Iris pigment epithelial cell (primary cell): ENCODE results near the gene RPP30.
"Not testable (repeated sequence)": the region's sequence is repeated elsewhere in the genome, so short reads cannot be mapped to it uniquely, and the experiment has no call there.

Experiments
- DNase-seq: peaks from one replicate; pipeline ENCODE4 v3.0.0-alpha.2; 2011; ENCODE audit warnings: low read depth

RPP30 gene

GRCh38 chr10:90917238-90917967, 45.6 kb downstream of the RPP30 start:
- DNase-seq = no peak

GRCh38 chr10:90917968-90918318, 46.2 kb downstream of the RPP30 start:
- DNase-seq = no peak

GRCh38 chr10:90919683-90920574, 48.2 kb downstream of the RPP30 start:
- DNase-seq = no peak

GRCh38 chr10:90920986-90921666, 49.4 kb downstream of the RPP30 start, which contains the start of gene ANKRD1:
TSS of gene ANKRD1 (minus strand) at chr10:90921087. CDS start at chr10:90921027, 60 bp downstream.
- DNase-seq = peak; percentile 94

- no peak for DNase-seq
Observed at GRCh38 chr10:90921906-90922305, 50.1 kb downstream of the RPP30 start.

- DNase-seq = no peak
Observed at GRCh38 chr10:90923111-90923731, 51.4 kb downstream of the RPP30 start.

GRCh38 chr10:90924552-90924951, 52.8 kb downstream of the RPP30 start:
- DNase-seq = no peak

- DNase-seq = no peak
Observed at GRCh38 chr10:90925079-90926029, 53.6 kb downstream of the RPP30 start.

- no peak for DNase-seq
Observed at GRCh38 chr10:90927293-90927692, 55.5 kb downstream of the RPP30 start.

- no peak for DNase-seq
Observed at GRCh38 chr10:90929179-90929578, 57.4 kb downstream of the RPP30 start.

- peak; percentile 87 for DNase-seq
Observed at GRCh38 chr10:90930070-90930837, 58.5 kb downstream of the RPP30 start.

- peak; percentile 91 for DNase-seq
Observed at GRCh38 chr10:90930971-90931871, 59.4 kb downstream of the RPP30 start.

GRCh38 chr10:90935581-90936275, 64.0 kb downstream of the RPP30 start:
- no peak for DNase-seq

GRCh38 chr10:90936276-90936659, 64.5 kb downstream of the RPP30 start:
- no peak for DNase-seq

- no peak for DNase-seq
Observed at GRCh38 chr10:90937645-90938258, 66.0 kb downstream of the RPP30 start.

- DNase-seq = no peak
Observed at GRCh38 chr10:90939116-90939515, 67.3 kb downstream of the RPP30 start.

GRCh38 chr10:90939648-90940047, 67.9 kb downstream of the RPP30 start:
- no peak for DNase-seq

GRCh38 chr10:90942980-90943379, 71.2 kb downstream of the RPP30 start:
- DNase-seq = not testable (repeated sequence)
